Pons (tissue), 1 donor: Measurements from ENCODE around the gene UTS2R.

ENCODE experiments used
- DNase-seq: peaks from one replicate; pipeline ENCODE4 v3.0.0-alpha.2; 2016; ENCODE audit warnings: low spot score

UTS2R gene

GRCh38 chr17:82371333-82372248 is at the start of gene UTS2R:
TSS of gene UTS2R (plus strand) at chr17:82371765. CDS start at chr17:82374325, 2,560 bp downstream.
- no peak for DNase-seq

DNA sequence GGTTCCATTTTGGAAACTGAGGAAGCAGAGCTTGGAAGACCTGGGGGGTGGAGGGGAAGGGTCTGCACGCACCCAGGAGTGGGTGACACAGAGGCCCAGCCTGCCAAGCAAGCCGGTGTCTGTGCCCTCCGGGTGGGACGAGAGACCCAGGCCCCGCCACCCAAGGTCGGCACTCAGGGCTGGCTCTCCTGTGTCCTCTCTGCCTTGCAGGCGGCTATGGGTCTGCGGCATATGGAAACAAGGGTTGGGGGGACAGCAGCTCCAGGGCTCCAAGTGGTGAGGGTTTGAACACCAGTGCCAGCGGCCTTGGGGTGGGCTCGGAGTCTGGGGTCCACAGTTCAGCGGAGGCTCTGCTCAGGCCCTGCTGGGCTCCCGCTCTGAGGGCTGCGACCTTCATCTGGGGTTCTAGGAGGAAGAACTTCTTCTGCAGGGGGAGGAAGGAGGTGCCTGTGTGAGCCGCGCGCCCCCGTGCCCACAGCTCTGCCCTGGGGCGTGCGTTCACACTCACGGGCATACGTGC is 49.6 kb upstream of the UTS2R start:
- DNase-seq, result no peak

- DNase-seq, result no peak
Observed at GRCh38 chr17:82322526-82323453, 48.8 kb upstream of the UTS2R start.

- no peak for DNase-seq
Observed at GRCh38 chr17:82323514-82324234, 47.9 kb upstream of the UTS2R start.

- DNase-seq, result no peak
Observed at GRCh38 chr17:82324566-82325285, 46.8 kb upstream of the UTS2R start.

DNA sequence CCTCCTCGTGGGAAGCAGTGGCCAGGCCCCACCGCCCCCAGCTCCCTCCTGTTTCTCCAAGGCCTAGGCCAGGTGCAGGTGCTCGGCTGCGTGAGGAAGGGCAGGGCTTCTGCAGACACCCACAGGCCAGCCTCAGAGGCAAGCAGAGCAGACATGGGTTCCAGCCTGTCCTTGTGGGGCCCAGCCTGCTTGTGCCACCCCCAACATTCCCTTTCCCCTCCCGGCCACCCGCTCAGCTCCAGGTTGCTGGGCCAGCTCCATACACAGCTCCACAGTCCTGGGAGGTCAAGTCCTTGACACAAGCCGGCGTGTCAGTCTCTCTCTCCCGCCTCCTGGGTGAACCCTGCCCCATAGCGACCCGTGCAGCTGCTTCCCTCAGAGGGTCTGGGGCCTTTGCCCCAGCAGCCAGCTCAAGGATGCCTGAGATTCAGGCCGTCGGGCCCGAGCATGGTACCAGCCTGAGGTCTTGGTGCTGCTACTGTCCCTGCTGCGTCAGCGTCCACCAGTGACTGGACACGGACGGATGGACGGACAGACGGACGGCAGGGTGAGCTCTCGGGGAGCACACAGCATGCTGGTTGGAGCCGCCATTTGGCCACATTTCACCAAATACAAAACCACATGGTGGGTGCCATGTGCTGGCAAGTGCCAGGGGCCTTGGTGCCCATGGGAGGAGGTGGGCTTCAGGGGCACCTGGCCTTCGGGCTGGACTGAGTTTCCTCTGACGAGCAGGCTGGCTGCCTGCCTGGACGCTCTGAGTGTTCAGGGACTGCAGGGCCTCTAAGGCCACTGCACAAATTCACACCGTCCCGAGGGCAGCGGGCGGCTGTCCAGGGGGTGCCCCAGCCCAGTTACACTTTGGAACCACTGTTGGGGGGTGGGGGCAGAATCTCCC is 46.0 kb upstream of the UTS2R start:
- no peak for DNase-seq

GRCh38 chr17:82327289-82327688 is 44.3 kb upstream of the UTS2R start:
- no peak for DNase-seq

- DNase-seq, result no peak
Observed at GRCh38 chr17:82327757-82328140, 43.8 kb upstream of the UTS2R start.

- DNase-seq, result no peak
Observed at GRCh38 chr17:82328141-82328993, 43.2 kb upstream of the UTS2R start.

DNA sequence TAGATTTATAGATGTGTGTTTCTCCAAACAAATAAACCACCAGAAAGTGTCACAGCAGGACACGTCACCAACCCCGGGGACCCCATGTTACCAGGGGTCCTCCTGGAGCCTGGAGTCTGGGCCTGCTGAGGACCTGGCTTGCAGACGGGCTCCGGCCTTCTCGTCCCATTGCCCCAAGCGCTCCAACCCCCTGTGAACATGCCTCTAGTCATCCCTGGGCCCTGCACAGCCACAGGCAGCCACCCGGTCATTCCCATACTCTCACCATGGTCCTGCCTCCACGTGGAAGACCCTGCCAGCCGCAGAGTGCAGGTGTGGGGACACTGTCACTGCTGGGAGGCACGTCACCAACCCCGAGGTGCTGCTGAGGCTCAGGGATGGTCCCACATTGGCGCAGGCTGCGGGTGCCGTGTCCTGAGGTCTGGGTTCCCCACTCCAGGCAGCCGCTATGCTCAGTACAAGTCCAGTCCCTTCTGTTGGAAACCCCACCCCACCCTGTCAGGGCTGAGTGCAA is 42.5 kb upstream of the UTS2R start:
- no peak for DNase-seq

DNA sequence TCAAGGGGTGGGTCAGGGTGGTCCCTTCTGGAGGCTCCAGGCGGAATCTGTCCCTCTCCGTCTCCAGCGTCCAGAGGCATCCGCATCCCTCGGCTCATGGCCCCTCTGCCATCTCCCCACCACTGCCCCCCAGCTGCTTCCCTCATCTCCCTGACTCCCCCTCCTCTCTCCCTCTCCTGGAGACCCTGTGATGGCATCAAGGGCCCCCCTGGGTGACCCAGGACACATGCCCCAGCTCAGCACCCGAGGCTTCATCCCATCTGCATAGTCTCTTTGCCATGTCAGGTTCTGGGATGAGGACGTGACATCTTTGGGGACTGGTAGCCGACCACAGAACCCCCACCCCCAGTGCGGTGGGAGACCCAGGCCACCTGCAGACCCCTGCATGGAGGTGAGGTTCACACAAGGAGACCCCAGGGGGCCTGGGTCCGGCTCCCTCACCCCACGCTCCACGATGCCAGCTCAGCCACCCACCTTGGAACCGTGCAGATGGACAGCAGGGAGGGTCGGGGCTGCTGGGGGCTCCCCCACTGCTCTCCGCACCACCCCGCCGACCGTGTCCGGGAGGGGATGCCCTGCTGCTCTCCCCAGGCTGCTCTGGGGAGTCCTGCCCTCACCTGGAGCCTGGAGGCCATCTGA is 41.8 kb upstream of the UTS2R start:
- DNase-seq, result no peak

- DNase-seq, result no peak
Observed at GRCh38 chr17:82330322-82331239, 41.0 kb upstream of the UTS2R start.

DNA sequence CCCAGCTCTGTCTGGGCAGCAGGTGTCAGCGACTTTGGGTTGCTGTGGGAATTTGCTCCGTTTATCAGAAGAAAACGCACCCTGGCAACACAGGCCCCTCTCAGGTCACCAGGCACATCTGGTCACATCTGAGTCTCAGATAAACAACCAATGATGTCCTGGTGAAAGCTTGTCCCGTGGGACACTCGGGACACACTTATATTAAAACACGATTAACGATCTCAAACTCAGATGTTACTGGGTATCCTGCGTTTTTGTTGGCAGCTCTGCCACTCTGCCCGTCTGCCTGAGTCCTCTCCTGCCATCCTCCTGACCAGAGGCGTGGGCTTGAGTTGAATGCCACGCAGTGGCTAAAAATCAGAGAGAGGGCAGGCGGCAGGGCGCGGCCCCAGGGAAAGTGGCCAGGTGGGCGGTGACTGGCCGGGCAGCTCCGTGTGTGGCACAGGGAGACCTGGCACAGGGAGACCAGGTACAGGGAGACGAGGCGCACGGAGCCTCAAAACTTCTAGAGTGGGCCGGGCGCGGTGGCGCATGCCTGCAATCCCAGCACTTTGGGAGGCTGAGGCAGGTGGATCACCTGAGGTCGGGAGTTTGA is 40.1 kb upstream of the UTS2R start:
- DNase-seq, result no peak

GRCh38 chr17:82332669-82333278 is 38.8 kb upstream of the UTS2R start:
- peak; percentile 42 for DNase-seq

- DNase-seq, result no peak
Observed at GRCh38 chr17:82333279-82334171, 38.0 kb upstream of the UTS2R start, which contains the start of gene SECTM1. TSS of gene SECTM1 (minus strand) at chr17:82333766. CDS start at chr17:82327240, 6,526 bp downstream.
